ENCODE data around the gene ATP2C2.

DNA sequence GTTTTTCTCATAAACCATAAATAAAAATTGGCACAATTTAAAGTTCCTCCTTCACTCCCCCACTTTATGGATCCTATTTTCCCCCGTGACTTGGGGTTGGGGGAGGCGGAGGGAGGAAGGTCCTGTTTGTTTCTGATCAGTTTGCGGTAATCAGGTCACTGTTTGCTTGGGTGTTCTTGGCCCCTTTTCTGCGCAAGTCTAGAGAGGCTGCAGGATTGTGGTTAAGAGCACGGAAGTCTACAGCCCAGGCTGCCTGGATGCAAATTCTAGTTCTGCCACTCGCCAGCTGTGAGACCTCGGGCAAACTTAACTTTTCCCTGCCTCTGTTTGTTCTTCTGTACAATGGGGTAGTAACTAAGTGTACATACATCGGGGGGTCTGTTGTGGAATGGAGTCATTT, 12.1 kb downstream of the ATP2C2 start:
- TF ChIP-seq, protein P1, sequence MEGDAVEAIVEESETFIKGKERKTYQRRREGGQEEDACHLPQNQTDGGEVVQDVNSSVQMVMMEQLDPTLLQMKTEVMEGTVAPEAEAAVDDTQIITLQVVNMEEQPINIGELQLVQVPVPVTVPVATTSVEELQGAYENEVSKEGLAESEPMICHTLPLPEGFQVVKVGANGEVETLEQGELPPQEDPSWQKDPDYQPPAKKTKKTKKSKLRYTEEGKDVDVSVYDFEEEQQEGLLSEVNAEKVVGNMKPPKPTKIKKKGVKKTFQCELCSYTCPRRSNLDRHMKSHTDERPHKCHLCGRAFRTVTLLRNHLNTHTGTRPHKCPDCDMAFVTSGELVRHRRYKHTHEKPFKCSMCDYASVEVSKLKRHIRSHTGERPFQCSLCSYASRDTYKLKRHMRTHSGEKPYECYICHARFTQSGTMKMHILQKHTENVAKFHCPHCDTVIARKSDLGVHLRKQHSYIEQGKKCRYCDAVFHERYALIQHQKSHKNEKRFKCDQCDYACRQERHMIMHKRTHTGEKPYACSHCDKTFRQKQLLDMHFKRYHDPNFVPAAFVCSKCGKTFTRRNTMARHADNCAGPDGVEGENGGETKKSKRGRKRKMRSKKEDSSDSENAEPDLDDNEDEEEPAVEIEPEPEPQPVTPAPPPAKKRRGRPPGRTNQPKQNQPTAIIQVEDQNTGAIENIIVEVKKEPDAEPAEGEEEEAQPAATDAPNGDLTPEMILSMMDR (IDR thresholded peaks at IDR 0.05): no peak
- no peak for TF ChIP-seq POLR2A (IDR thresholded peaks at IDR 0.05)
